ENCODE measurements around the gene CPNE8. TPM values are rescaled to one million over a fixed set of nuclear protein-coding genes. Genes with fewer than 3 reads are reported as not detected.
A peak's percentile ranks its signal among the peaks of the same experiment; 100 is the strongest.

The CPNE8 gene
- total RNA-seq, 6 experiments from 2014 or later: 8.6 to 21.1 (median 16.3) TPM

- ATAC-seq (peak in 1 of 4 donors; percentile 67), DNase-seq (no peak)
- H3K36me3 ChIP-seq: no peaks in the 10 kb centered on the region
- no peaks in the 10 kb centered on the region for H3K9me3 ChIP-seq
- H3K27me3 ChIP-seq: no peaks in the 10 kb centered on the region
- no peaks in the 10 kb centered on the region for H3K4me1 ChIP-seq
- H3K27ac ChIP-seq: no peak overlapping the region
- intact Hi-C loops (cut with DNase I): no loop called here
- TF ChIP-seq CTCF (IDR thresholded peaks at IDR 0.05): no peak
- TF ChIP-seq POLR2A (IDR thresholded peaks at IDR 0.05): no peak
- H3K4me3 ChIP-seq: no peak overlapping the region
- 64% methylated on average over 2 of the region's 2 CpGs for WGBS (ENCODE audit: insufficient coverage, low coverage, low lambda C conversion rate, missing lambda C conversion rate)
These were observed 194.3 kb downstream of the CPNE8 start for GRCh38 chr12:38711054-38711453.

- Histone ChIP-seq H3K36me3 (no peaks in the 10 kb centered on the region), H3K4me1 (no peaks in the 10 kb centered on the region), H3K27ac (no peak overlapping the region), H3K9me3 (no peaks in the 10 kb centered on the region), H3K4me3 (no peak overlapping the region), H3K27me3 (no peaks in the 10 kb centered on the region)
- TF ChIP-seq CTCF (IDR thresholded peaks at IDR 0.05) (no peak), POLR2A (IDR thresholded peaks at IDR 0.05) (no peak)
- intact Hi-C loops (cut with DNase I): no loop called here
- DNase-seq (no peak), ATAC-seq (no peak)
These were observed 196.9 kb downstream of the CPNE8 start for GRCh38 chr12:38708466-38708865.

DNA sequence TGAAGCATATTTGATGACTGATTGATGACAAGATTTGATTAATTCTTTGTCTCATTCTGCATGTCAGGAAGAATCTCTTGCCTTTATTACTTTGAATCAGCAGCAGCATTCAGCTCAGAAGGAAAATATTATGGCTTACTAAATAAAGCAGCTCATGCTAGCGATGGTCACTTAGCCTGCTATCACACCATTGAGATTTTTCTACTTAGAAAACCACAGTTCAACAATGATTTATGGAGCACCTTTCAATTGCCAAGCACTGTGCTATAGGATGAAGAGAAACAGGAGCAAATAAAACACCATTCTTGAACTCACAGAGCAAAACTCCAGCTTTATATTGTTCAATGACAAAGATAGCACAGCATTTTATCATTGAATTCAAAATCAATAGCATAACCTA lies 197.7 kb downstream of the CPNE8 start:
- Histone ChIP-seq H3K4me3 (no peak overlapping the region), H3K4me1 (no peaks in the 10 kb centered on the region), H3K27ac (no peak overlapping the region), H3K36me3 (no peaks in the 10 kb centered on the region), H3K27me3 (no peaks in the 10 kb centered on the region), H3K9me3 (no peaks in the 10 kb centered on the region)
- TF ChIP-seq CTCF (IDR thresholded peaks at IDR 0.05) (no peak), POLR2A (IDR thresholded peaks at IDR 0.05) (no peak)
- WGBS (ENCODE audit: insufficient coverage, low coverage, low lambda C conversion rate, missing lambda C conversion rate): 100% methylated on average over 1 of the region's 1 CpG
- intact Hi-C loops (cut with DNase I): no loop called here
- ATAC-seq (no peak), DNase-seq (no peak)

- Histone ChIP-seq H3K9me3 (no peaks in the 10 kb centered on the region), H3K36me3 (no peaks in the 10 kb centered on the region), H3K4me3 (no peak overlapping the region), H3K4me1 (no peaks in the 10 kb centered on the region), H3K27me3 (no peaks in the 10 kb centered on the region), H3K27ac (no peak overlapping the region)
- DNase-seq: no peak
- ATAC-seq: no peak
- TF ChIP-seq CTCF (IDR thresholded peaks at IDR 0.05) (no peak), POLR2A (IDR thresholded peaks at IDR 0.05) (no peak)
- WGBS (ENCODE audit: insufficient coverage, low coverage, low lambda C conversion rate, missing lambda C conversion rate): 100% methylated on average over 1 of the region's 1 CpG
- intact Hi-C loops (cut with DNase I): no loop called here
These were observed 208.1 kb downstream of the CPNE8 start for GRCh38 chr12:38697289-38697688.

DNA sequence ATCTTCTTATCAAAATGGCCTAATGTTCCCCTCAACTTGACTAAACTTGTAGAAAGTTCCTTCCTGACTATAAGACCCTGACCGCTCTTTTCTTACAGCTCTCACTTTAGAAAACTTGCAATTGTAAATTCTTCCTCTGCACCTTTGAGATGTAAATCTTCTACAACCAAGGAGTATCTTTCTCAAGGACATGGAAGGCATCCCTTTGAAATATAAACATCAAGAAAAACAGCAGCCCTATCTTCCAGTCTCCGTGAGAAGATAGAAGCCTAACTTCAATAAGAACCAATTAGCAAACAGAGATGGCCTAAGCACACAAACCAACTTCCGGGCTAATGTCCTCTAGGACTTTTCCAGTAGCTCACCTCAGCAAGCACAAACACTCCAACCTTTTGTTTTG lies 210.3 kb downstream of the CPNE8 start:
- Histone ChIP-seq H3K27me3 (no peaks in the 10 kb centered on the region), H3K36me3 (no peaks in the 10 kb centered on the region), H3K9me3 (no peaks in the 10 kb centered on the region), H3K4me1 (no peaks in the 10 kb centered on the region), H3K4me3 (no peak overlapping the region), H3K27ac (no peak overlapping the region)
- no peak for DNase-seq
- TF ChIP-seq CTCF (IDR thresholded peaks at IDR 0.05): no peak
- no peak for TF ChIP-seq POLR2A (IDR thresholded peaks at IDR 0.05)
- no peak for ATAC-seq
- intact Hi-C loops (cut with DNase I): no loop called here
- 83% methylated on average over 3 of the region's 3 CpGs for WGBS (ENCODE audit: insufficient coverage, low coverage, low lambda C conversion rate, missing lambda C conversion rate)
